Effector memory CD8-positive, alpha-beta T cell (primary cell): ENCODE results near the gene IFNLR1.
A peak's percentile ranks its signal among the peaks of the same experiment; 100 is the strongest.

Experiments used
- ATAC-seq: fragments of 150-1000 bp; cut with Tn5 transposase; replicated peaks from 2 replicates; pipeline ENCODE4 v1.10.0; 2021; ENCODE audit warnings: mild to moderate bottlenecking, moderate library complexity
- DNase-seq, 3 experiments: peaks; one replicate each; pipeline ENCODE4 v3.0.0; 2021
- H3K27ac Mint-ChIP-seq, 2 donors: one replicate each; pipeline ENCODE4 v1.8.0; 2022; ENCODE audit warnings: mild to moderate bottlenecking in 2 of 2, mixed read lengths in 2 of 2, moderate library complexity in 2 of 2
- H3K27me3 Mint-ChIP-seq, 2 donors: one replicate each; pipeline ENCODE4 v1.8.0; 2022; ENCODE audit warnings: mixed read lengths in 2 of 2
- H3K36me3 Mint-ChIP-seq: one replicate; pipeline ENCODE4 v1.8.0; 2022; ENCODE audit warnings: mild to moderate bottlenecking, moderate library complexity, mixed read lengths; ENCODE audit not compliant: insufficient read depth
- H3K4me1 Mint-ChIP-seq, 2 donors: one replicate each; pipeline ENCODE4 v1.8.0; 2022; ENCODE audit warnings: low read depth in 2 of 2, mixed read lengths in 2 of 2
- H3K4me3 Mint-ChIP-seq, 2 donors: one replicate each; pipeline ENCODE4 v1.8.0; 2022; ENCODE audit warnings: mild to moderate bottlenecking in 2 of 2, mixed read lengths in 2 of 2, moderate library complexity in 2 of 2
- H3K9me3 Mint-ChIP-seq, 2 donors: one replicate each; pipeline ENCODE4 v1.8.0; 2022; ENCODE audit warnings: mixed read lengths in 2 of 2

Gene IFNLR1

GRCh38 chr1:24114753-24115152 lies 72.3 kb downstream of the IFNLR1 start:
- H3K9me3 Mint-ChIP-seq = no peaks in the 10 kb centered on the region
- H3K4me1 Mint-ChIP-seq = peaks cover 12 to 14% of the 10 kb centered on the region in 2 donors
- ATAC-seq (no peak), DNase-seq (no peak)
- peaks cover 45 to 86% of the 10 kb centered on the region in 2 donors for H3K27me3 Mint-ChIP-seq
- no peak overlapping the region for H3K4me3 Mint-ChIP-seq
- H3K36me3 Mint-ChIP-seq = no peaks in the 10 kb centered on the region
- no peak overlapping the region for H3K27ac Mint-ChIP-seq

- Mint-ChIP-seq H3K27me3 (peaks cover 45 to 85% of the 10 kb centered on the region in 2 donors), H3K4me3 (no peak overlapping the region), H3K4me1 (peaks cover 12 to 16% of the 10 kb centered on the region in 2 donors), H3K27ac (peak overlapping the region in 1 of 2 donors; percentile 46), H3K9me3 (no peaks in the 10 kb centered on the region), H3K36me3 (no peaks in the 10 kb centered on the region)
- DNase-seq (no peak), ATAC-seq (no peak)
Measured at GRCh38 chr1:24113641-24114033, 73.5 kb downstream of the IFNLR1 start.

GRCh38 chr1:24111996-24112779 lies 74.9 kb downstream of the IFNLR1 start, which contains the start of gene MYOM3:
TSS of gene MYOM3 (minus strand) at chr1:24112135. CDS start at chr1:24108636, 3,499 bp downstream.
- Mint-ChIP-seq H3K36me3 (no peaks in the 10 kb centered on the region), H3K4me3 (peak within 1 kb of the TSS in 1 of 2 donors; percentile 20), H3K4me1 (peaks cover 12 to 14% of the 10 kb centered on the region in 2 donors), H3K27ac (no peak within 1 kb of the TSS), H3K27me3 (peaks cover 32 to 79% of the 10 kb centered on the region in 2 donors), H3K9me3 (no peaks in the 10 kb centered on the region)
- peak; percentile 28 to 36 (median 28) for DNase-seq
- peak; percentile 96 for ATAC-seq

- H3K4me1 Mint-ChIP-seq = peaks cover 12 to 14% of the 10 kb centered on the region in 2 donors
- ATAC-seq (no peak), DNase-seq (no peak)
- no peak overlapping the region for H3K27ac Mint-ChIP-seq
- H3K27me3 Mint-ChIP-seq = peaks cover 24 to 72% of the 10 kb centered on the region in 2 donors
- H3K9me3 Mint-ChIP-seq = no peaks in the 10 kb centered on the region
- H3K4me3 Mint-ChIP-seq = no peak overlapping the region
- H3K36me3 Mint-ChIP-seq = no peaks in the 10 kb centered on the region
Measured at GRCh38 chr1:24111262-24111995, 75.7 kb downstream of the IFNLR1 start.

GRCh38 chr1:24110642-24111261 lies 76.3 kb downstream of the IFNLR1 start:
- no peak overlapping the region for H3K27ac Mint-ChIP-seq
- peaks cover 18 to 65% of the 10 kb centered on the region in 2 donors for H3K27me3 Mint-ChIP-seq
- H3K4me1 Mint-ChIP-seq = peaks cover 12 to 14% of the 10 kb centered on the region in 2 donors
- H3K36me3 Mint-ChIP-seq = no peaks in the 10 kb centered on the region
- no peaks in the 10 kb centered on the region for H3K9me3 Mint-ChIP-seq
- H3K4me3 Mint-ChIP-seq = no peak overlapping the region
- DNase-seq (no peak), ATAC-seq (no peak)

GRCh38 chr1:24109686-24110475 lies 77.2 kb downstream of the IFNLR1 start:
- DNase-seq (no peak), ATAC-seq (no peak)
- Mint-ChIP-seq H3K36me3 (no peaks in the 10 kb centered on the region), H3K27ac (no peak overlapping the region), H3K27me3 (peaks cover 14 to 56% of the 10 kb centered on the region in 2 donors), H3K4me1 (peaks cover 12 to 14% of the 10 kb centered on the region in 2 donors), H3K9me3 (no peaks in the 10 kb centered on the region), H3K4me3 (no peak overlapping the region)

- Mint-ChIP-seq H3K27ac (no peak overlapping the region), H3K4me3 (no peak overlapping the region), H3K36me3 (no peaks in the 10 kb centered on the region), H3K4me1 (peaks cover 12 to 14% of the 10 kb centered on the region in 2 donors), H3K9me3 (no peaks in the 10 kb centered on the region), H3K27me3 (peaks cover 13 to 49% of the 10 kb centered on the region in 2 donors)
- DNase-seq (no peak), ATAC-seq (no peak)
Measured at GRCh38 chr1:24109166-24109483, 78.0 kb downstream of the IFNLR1 start.

- Mint-ChIP-seq H3K9me3 (no peaks in the 10 kb centered on the region), H3K27ac (no peak overlapping the region), H3K27me3 (peaks cover 7 to 43% of the 10 kb centered on the region in 2 donors), H3K4me3 (no peak overlapping the region), H3K4me1 (peaks cover 12 to 13% of the 10 kb centered on the region in 2 donors), H3K36me3 (no peaks in the 10 kb centered on the region)
- ATAC-seq = no peak
- DNase-seq = no peak
Measured at GRCh38 chr1:24108334-24109165, 78.5 kb downstream of the IFNLR1 start.

- Mint-ChIP-seq H3K36me3 (no peaks in the 10 kb centered on the region), H3K27ac (no peak overlapping the region), H3K4me3 (no peak overlapping the region), H3K4me1 (peaks cover 4 to 9% of the 10 kb centered on the region in 2 donors), H3K9me3 (no peaks in the 10 kb centered on the region), H3K27me3 (peaks cover 0 to 34% of the 10 kb centered on the region in 2 donors)
- no peak for ATAC-seq
- no peak for DNase-seq
Measured at GRCh38 chr1:24107462-24108138, 79.5 kb downstream of the IFNLR1 start.

- Mint-ChIP-seq H3K4me1 (peaks cover 0 to 2% of the 10 kb centered on the region in 2 donors), H3K27me3 (peaks cover 0 to 26% of the 10 kb centered on the region in 2 donors), H3K27ac (no peak overlapping the region), H3K36me3 (no peaks in the 10 kb centered on the region), H3K9me3 (no peaks in the 10 kb centered on the region), H3K4me3 (no peak overlapping the region)
- no peak for ATAC-seq
- no peak for DNase-seq
Measured at GRCh38 chr1:24105368-24106160, 81.5 kb downstream of the IFNLR1 start.

GRCh38 chr1:24104854-24105253 lies 82.2 kb downstream of the IFNLR1 start:
- H3K9me3 Mint-ChIP-seq = no peaks in the 10 kb centered on the region
- no peak for DNase-seq
- peaks cover 0 to 32% of the 10 kb centered on the region in 2 donors for H3K27me3 Mint-ChIP-seq
- H3K27ac Mint-ChIP-seq = no peak overlapping the region
- no peak overlapping the region for H3K4me3 Mint-ChIP-seq
- H3K4me1 Mint-ChIP-seq = peaks cover 0 to 2% of the 10 kb centered on the region in 2 donors
- H3K36me3 Mint-ChIP-seq = no peaks in the 10 kb centered on the region
- ATAC-seq = no peak
